GM19397 (cell line): ENCODE measurements around the gene ATP5F1D.

Source experiments
- ATAC-seq: cut with Tn5 transposase; IDR thresholded peaks from one replicate; pipeline ENCODE4 v1.9.1; 2021; ENCODE audit warnings: mild to moderate bottlenecking, moderate library complexity; ENCODE audit not compliant: unreplicated experiment

The ATP5F1D gene

DNA sequence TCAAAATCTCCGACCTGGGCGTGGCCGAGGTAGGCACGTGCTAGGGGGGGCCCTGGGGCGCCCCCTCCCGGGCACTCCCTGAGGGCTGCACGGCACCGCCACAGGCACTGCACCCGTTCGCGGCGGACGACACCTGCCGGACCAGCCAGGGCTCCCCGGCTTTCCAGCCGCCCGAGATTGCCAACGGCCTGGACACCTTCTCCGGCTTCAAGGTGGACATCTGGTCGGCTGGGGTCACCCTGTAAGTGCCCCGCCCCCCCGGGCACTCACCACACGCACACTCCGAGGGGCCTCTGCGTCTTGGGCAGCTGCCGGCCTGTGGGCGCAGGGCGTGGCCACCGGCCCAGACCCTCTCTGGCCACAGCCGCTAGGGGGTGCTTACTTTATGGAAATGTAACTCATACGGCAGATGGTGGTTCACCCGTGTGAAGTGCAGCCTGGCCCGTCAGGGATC, 21.0 kb upstream of the ATP5F1D start:
- ATAC-seq = no peak

DNA sequence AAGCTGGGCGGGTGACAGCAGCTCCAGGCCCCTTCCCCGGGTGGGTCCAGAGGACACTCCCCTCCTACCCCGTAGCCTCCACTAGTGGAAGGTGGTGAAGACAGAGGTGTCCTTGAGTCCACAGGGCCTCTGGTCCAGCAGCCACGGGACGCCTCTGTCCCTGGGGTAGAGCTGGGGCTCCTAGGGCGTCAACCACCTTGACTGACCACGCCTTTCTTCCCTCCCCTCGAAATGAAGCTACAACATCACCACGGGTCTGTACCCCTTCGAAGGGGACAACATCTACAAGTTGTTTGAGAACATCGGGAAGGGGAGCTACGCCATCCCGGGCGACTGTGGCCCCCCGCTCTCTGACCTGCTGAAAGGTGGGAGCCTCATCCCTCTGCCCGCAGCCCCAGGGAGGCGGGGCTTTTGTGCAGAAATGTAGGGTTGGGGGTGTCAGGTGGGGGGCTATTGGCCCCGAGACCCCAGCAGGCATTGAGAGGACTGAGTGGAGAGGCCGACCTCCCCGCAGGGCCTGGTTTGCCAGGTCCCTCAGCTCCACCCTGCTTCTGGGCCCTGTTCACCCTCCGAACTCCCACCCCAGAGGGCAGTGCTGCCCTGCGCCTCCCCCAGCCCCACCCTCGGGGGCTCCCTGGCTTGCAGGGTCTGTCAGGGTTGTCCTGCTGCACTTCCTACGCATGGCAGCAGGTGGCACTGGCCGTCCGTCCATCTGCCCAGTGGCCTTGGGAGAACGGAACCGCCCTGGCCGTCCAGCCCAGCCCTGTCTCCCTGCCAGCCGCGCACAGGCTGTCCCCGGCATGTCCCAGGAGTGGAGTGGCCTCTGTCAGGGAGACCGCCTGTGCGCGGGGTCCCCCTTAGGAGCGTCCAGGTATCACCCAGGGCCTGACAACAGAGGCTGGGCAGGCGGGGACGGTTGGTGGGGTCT, 20.3 kb upstream of the ATP5F1D start:
- ATAC-seq = no peak

DNA sequence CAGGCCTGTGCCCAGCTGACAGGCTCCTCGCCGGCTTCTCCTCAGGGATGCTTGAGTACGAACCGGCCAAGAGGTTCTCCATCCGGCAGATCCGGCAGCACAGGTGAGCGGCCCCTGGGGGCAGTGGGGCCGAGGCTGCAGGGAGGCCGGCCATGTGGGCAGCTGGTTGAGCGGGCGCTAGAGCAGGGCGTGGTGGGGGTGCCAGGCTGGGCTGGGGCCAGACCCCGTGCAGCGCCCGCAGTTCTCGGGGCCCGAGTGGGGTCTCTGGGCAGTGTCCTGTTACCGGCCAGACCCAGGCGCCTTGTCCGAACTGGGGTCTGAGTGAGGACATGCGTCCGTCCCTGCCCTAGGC, 19.7 kb upstream of the ATP5F1D start:
- no peak for ATAC-seq

DNA sequence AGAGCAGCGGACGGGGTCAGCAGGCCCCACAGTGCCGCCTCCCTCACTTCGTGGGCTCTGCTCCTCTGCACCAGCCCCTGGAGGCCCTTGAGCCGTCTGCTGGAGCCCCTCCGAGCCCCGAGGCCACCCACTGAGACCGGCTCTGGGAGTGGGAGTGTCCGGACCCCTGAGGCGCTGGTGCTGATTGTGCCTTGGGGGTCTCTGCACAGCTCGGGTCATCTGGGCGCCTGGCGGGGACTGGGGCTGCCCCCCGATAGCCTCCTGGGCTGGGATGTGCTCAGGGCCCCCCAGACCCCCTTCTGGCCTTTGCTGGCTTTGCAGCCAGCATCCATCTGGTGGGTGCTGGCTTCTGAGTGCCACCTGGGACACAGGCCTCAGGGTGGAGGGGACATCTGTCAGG, 19.2 kb upstream of the ATP5F1D start:
- no peak for ATAC-seq

DNA sequence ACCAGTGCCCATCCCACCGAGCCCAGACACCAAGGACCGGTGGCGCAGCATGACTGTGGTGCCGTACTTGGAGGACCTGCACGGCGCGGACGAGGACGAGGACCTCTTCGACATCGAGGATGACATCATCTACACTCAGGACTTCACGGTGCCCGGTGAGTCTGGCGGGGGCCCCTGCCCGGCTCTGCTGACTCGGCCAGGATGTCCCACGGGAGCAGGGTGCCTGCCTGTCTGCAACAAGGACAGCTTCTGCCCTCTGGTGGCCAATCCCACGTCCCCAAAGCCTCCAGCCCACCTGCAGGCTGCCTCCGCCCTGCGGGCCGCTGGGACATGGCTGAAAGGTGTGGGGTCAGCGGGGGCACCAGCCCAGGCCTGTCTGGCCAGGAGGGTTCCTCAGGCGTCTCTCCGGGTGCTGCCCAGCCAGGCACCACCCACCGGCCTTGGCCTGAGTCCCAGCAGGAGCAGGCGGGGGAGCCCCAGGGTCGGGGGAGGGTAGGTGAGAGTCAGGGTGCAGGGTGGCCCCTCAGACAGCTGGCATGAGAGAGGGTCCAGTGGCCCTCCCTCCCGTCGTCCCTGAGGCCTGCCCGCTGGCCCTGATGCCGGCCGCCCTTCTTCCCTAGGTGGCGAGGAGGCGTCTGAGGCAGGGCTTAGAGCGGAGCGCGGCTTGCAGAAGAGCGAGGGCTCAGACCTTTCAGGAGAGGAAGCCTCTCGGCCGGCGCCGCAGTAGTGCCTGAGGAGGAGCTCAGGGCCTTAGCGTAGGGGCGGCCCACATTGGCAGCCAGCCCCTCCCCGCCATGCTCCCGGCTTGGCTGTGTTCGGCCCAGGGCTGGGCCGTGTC, 18.3 kb upstream of the ATP5F1D start:
- no peak for ATAC-seq

DNA sequence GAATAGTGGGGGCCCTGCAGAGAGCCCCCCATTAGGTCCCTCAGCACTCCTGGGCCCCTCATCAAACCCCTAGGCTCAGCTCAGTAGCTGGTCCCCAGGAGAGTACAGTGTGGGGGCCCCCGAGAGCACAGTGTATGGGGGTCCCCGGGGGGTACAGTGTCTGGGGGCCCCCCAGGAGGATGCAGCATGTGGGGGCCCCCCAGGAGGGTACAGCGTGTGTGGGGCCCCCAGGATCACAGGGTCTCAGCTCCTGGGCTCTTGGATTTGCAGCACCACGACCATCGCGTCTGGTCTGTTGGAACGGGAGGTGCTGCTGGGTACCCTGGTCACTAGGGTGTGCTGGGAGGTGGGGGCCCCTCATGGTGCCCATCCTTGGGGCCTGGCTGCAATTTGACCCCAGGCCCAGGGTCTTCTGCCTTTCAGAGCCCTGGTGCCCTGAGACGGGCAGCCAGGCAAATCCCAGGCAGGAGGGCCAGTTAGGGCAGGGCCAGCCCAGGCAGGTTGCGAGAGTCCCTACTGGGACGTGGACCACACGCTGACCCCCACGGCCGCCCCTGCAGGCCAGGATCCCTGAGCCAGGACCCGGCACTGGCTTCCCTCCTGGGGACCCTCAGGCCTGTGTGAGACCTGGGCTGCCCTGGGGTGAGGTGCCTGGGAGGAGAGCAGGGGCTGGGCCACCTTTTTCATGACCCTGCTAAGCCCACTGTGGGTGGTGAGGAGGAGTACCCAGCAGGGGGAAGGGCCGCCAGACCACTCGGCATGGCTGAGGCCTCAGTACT, 17.3 kb upstream of the ATP5F1D start:
- no peak for ATAC-seq

DNA sequence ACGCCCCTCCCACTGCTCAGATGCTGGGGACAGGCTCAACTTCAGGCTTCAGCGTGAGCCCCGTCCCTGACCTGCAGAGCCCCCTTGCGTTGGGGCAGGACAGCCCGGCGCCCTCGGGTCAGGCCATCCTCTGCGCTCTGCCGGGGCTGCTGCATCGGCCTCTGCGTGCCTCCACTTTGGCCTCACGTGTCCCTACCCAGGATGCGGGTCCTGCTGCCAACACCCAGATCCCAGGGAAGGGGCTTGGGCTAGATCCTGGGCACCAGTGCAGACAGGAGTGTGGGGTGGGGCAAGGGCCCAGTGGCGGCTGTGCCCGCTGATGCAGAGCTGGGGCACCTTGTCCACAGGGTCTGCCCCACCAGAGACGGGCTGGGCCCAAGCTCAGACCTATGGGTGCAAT, 16.7 kb upstream of the ATP5F1D start:
- no peak for ATAC-seq

DNA sequence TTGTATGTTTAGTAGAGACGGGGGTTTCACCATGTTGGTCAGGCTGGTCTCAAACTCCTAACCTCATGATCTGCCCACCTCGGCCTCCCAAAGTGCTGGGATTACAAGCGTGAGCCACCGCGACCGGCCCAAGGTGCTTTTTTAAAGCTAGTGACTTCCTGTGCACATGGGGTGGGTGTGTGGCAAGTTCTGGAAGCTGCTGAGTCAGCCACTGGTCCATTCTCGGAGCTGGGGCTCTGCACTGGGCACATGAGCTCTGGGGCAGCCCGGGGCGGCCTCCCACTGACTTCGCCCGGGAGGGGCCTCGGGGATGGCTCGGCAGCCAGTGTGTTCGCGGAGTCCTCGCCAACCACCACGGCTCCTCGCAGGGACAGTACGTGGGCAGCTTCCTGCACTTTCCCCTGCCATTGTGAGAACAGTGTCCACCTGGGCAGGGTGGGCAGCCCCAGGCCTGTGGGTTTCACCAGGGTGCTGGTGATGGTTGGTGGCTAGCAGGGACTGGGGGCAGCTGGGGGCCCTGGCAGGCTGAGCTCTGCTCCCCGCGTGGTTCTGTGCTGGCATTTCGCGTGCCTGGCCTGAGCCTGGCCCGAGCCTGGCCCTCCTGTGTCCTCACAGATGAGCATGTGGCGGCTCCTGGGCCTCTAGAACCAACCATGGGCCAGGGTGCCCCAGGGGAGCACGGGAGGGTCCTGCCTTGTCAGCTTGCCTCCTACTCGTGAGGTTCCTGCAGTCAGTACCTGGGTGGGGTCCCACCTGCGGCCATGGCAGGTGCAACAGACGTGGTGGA, 15.9 kb upstream of the ATP5F1D start:
- no peak for ATAC-seq

DNA sequence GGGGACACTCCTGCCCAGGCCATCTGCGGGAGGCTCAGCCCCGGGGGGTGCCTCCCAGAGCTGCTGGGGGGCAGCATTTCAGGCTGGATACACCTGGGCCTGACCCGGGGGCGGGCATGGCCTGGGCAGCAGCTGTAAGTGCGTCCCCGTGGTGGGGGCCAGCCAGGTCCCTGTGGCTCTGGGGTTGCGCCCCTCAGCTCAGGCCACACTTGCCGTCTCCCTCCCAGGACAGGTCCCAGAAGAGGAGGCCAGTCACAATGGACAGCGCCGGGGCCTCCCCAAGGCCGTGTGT, 15.4 kb upstream of the ATP5F1D start:
- no peak for ATAC-seq

DNA sequence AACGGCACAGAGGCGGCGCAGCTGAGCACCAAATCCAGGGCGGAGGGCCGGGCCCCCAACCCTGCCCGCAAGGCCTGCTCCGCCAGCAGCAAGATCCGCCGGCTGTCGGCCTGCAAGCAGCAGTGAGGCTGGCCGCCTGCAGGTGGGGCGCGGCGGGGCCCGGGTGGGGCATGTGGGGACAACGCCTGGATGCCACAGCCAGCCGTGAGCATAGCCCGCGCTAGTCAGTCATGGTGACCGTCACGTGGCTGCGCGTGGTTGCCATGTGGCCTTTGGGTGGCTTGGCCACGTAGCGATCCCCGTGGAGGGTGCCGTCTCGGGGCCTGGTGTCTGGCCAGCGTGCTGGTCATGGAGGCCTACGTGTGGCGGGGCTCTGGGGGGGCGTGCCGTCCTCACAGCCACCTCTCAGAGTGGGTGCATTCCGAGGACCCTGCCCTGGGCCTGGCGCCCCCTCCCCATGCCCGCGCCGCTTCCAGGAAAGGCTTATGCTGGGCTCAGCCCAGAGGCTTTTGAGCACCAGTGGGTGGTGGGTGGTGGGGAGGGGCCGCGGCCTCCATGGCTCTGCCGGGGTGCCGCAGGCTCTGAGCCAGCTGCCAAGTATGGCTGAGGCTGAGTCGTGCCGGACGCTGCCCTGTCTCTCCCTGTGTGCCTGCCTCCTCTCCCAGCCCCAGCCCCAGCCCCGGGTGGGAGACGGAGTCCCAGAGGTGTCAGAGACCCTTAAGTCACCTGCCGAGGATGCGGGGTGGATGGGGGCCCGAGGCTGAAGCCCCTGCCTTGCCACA, 14.8 kb upstream of the ATP5F1D start:
- no peak for ATAC-seq

DNA sequence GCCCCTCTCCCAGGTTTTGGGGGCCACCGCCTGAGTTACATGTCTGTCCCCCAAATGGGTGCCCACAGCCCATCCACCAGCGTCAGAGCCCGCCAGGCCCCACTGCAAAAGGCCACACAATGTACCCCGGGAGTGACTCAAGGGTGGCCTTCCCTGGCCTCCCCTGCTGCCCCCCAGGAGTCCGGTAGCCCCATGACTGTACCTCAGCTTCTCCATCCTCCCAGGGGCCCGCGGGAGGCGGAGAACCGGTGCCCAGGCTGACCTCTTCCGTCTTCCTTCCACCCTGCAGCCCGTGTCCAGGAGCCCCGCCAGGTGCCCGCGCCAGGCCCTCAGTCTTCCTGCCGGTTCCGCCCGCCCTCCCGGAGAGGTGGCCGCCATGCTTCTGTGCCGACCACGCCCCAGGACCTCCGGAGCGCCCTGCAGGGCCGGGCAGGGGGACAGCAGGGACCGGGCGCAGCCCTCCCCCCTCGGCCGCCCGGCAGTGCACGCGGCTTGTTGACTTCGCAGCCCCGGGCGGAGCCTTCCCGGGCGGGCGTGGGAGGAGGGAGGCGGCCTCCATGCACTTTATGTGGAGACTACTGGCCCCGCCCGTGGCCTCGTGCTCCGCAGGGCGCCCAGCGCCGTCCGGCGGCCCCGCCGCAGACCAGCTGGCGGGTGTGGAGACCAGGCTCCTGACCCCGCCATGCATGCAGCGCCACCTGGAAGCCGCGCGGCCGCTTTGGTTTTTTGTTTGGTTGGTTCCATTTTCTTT, 14.1 kb upstream of the ATP5F1D start:
- ATAC-seq = no peak

DNA sequence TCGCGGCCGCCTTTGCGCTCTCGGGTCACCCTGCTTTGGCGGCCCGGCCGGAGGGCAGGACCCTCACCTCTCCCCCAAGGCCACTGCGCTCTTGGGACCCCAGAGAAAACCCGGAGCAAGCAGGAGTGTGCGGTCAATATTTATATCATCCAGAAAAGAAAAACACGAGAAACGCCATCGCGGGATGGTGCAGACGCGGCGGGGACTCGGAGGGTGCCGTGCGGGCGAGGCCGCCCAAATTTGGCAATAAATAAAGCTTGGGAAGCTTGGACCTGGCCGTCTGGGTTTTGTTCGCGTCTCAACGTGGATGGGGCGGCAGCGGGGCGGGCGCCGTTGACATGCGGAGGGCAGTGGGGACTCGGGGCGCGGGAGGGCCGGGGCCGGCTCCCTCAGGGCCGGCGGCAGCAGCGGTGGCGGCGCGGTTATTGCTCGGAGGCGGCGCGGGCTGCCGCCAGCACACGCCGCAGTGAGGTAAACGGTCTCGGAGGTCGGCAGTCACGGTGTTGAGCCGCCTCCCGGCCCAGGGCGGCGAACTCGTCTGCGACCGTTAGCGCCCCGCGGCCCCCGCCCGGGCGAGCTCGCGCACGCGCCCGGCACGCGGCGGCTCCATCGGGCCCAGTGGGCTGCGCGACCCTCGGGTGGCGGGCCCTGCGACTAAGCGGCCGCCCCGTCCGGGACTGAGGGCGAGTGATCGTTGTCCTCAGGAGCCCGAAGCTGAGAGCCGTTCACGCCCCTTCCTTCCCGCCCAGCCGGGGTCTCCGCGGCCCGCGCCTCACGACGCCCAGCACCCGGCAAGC, 13.2 kb upstream of the ATP5F1D start:
- ATAC-seq = no peak

DNA sequence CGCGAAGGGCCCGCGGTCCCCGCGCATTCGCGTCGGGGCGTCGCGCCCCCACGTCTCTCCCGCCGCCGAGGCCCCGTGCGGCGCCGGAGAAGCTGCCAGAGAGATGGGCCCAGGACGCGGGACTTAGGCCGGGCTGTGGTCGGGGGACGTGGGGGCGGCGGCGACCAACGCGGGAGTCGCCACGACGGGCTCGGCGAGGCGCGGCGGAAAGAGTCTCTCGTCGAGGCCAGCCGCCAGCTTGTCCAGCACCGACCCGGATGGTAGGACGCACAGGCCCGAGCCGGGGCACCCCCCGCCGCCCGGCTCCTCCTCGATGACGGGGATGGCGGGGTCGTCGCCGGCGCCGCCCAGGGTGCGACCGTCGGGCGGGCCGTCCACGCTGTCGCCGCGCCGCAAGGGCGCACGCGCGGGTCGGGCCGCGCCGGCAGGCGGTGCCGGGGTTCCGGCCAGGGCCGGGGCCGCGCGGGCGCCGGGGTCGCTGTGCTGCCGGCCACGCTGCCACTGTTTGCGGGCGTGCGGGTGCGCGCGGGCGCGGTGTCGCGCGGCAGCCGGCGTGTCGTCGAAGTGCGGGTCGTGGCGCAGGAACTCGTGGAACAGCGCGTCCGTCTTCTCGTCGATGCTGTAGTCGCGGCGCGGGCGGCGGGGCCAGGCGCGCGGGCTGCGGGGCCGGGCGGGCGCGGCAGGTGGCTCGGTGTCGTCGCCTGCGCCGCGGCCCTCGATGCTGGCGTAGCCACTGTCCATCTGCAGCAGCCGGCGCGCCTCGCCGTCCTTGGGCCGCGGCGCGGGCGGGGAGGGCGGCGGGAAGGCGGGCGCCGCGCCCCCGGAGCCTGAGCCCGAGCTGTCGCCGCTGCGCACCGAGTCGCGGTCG, 12.3 kb upstream of the ATP5F1D start:
- ATAC-seq = no peak

DNA sequence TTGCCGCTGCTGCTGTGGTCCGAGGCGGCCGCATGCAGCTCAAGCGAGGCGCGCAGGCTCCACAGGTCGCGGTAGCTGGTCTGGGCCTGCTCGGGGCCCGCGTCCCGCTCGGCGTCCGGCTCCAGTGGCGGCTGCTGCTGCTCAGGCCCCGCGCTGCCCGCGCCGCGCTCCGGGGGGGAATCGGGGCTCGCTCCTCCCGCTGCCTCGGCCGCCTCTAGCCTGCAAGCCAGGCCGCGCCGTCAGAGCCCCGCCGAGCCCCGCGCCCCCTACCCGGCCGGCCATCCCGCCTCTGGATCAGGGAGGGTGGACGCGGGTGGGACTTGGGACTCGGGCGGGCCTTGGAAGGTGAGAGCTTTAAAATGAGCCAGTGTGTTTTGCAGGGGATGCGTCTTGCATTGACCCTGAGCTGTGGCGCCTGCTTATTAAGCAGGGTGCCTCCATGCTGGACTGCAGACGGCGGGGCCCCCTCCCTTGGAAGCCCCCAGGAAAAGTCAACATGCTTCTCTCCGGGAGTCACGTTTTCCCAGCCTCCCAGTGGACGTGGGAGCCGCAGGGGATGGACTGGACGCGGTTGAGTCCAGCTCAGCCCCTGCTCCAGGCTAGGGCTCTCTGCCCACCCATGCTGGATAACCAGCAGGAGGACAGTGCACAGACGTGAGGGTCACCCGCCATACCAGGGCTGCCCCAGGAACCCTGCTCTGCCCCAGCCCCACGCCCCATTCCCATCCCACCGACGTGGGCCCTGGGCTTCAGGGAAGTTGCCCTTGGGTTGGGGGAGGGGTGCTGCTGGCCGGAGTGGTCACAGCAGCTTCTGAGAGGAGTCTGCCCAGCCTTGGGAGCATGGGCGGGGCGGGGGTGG, 11.4 kb upstream of the ATP5F1D start:
- no peak for ATAC-seq

DNA sequence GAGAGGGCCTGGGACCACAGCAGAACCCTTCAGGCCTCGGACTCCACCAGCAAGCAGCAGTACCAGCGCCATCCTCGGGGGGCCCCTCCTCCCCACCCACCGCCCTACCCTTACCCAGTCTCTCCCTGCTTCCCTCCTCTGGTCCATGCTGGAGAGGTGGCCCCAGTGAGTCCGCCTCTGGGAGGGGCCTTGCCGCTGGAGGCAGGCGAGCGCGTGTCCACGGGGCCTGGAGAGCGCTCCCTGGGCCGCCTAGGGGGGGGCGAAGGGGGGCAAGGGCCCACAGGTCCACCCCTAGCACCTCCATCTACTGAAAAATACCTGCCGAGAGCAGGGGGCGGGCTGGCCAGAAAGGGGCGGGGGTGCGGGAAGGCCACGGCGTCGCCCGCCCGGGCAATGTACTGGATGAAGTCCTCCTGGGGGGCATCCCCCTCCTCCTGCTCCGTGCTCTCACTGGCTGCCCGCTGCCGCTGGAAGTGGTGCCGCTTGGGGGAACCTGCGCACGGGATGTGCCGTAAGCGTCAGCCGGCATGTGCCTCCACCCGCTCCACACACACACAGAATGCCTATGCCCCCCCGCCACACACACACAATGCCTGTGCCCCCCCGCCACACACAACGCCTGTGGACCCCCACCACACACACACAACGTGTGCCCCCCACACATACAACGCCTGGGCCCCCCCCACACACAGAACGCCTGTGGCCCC, 10.6 kb upstream of the ATP5F1D start:
- no peak for ATAC-seq
